ENCODE measurements around the gene RPL37.

- TF ChIP-seq CTCF (IDR thresholded peaks at IDR 0.05) (no peak), POLR2AphosphoS5 (IDR thresholded peaks at IDR 0.05) (no peak)
Observed at GRCh38 chr5:40801771-40802562, 33.1 kb downstream of the RPL37 start.
